Measurements from ENCODE around the gene TNFSF11. TPM values are rescaled to one million over a fixed set of nuclear protein-coding genes. Genes with fewer than 3 reads are reported as not detected.

Gene TNFSF11
- total and polyA plus RNA-seq, 2 donors (not counting 3 experiments of a cell fraction or from before 2014, with no cell fraction given): not detected

DNA sequence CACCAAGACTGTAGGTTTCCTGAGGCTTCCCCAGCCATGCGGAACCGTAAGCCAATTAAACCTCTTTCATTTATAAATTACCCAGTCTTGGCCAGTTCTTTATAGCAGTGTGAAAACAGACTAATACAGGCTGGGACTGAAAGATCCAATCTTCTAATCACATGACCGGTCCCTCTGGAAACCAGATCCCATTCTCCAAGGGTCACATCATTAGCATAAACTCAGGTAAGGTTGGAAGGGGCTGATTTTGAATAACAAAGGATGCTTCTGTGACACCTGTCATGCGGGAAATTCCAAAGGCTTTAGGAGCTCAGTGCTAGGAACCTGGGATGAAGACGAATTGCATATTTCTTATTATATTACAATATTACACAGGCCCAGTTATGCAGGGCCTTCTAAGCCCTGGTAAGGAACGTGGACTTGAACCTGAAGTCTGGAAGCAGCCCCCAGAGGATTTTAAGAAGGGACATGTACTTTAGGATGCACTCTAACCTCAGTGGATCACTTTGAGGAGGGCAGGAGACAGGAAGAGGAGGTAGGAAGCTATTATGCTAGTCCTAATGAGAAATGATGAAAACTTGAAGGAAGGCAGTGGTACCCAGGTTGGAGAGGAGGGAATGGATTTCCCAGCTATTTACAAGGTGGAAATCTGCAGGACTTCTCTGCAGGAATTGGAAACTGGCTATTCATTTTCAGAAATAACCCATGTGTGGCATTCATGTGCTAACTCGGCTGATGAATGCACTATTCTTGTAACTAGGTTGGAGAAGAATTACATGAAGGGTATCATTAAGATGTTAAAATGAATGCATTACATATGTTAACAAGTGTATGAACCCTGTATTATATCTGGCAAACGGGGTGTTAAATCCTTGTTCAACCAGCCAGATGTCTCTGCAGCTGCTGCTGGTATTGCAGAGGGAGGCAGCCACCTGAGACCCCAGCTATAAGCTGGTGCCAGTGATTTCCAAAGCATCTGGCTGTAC is 19.3 kb downstream of the TNFSF11 start:
- Histone ChIP-seq H3K36me3 (ENCODE audit: control insufficient read depth in 2 of 2, extremely low read depth in 1 of 2, insufficient read depth in 2 of 2, low read length in 2 of 2) (no peaks in the 10 kb centered on the region), H3K79me2 (ENCODE audit: control insufficient read depth, insufficient read depth, low read length) (no peaks in the 10 kb centered on the region), H4K20me1 (replicated peaks; ENCODE audit: control insufficient read depth, extremely low read depth, insufficient read depth, low read length) (no peaks in the 10 kb centered on the region), H2AFZ (ENCODE audit: low read depth, low read length) (no peak overlapping the region), H3K9me3 (replicated peaks; ENCODE audit: control insufficient read depth, insufficient read depth, low read length) (no peaks in the 10 kb centered on the region), H3K9me1 (replicated peaks; ENCODE audit: control insufficient read depth, extremely low read depth, insufficient read depth, low read length) (no peaks in the 10 kb centered on the region), H3K27ac (ENCODE audit: insufficient read depth, low read depth, low read length) (no peak overlapping the region), H3K4me1 (ENCODE audit: control insufficient read depth, extremely low read depth, insufficient read depth, low read length) (no peaks in the 10 kb centered on the region), H3K27me3 (ENCODE audit: control insufficient read depth in 2 of 2, insufficient read depth in 2 of 2, low read length in 2 of 2) (peaks cover 3 to 11% of the 10 kb centered on the region in 2 experiments), H3K4me3 (replicated peaks in 1 of 3; ENCODE audit: insufficient read depth in 1 of 3, low read depth in 1 of 3, low read length in 3 of 3) (no peak overlapping the region), H3K4me2 (ENCODE audit: insufficient read depth, low read length) (no peak overlapping the region), H3K9ac (replicated peaks; ENCODE audit: extremely low read depth, insufficient read depth, low read length) (no peak overlapping the region)
- ChIA-PET CTCF (interaction anchor here (1.4 to 3.8 kb wide), 4 partner anchors 26 to 1211 kb away, joined by 4 to 29 read pairs (median 10); no protein-coding TSS in a partner anchor), POLR2A (no interaction called here)
- TF ChIP-seq POLR2AphosphoS5 (IDR thresholded peaks at IDR 0.05; ENCODE audit: insufficient read depth, low read depth, low read length): no peak
- TF ChIP-seq CTCF (IDR thresholded peaks at IDR 0.05; ENCODE audit: extremely low read depth in 1 of 2, insufficient read depth in 1 of 2, low read depth in 1 of 2, low read length in 2 of 2): no peak
- TF ChIP-seq JUN (IDR thresholded peaks at IDR 0.05; ENCODE audit: borderline replicate concordance, insufficient read depth, insufficient read length, low read depth): no peak
- TF ChIP-seq, protein P1, sequence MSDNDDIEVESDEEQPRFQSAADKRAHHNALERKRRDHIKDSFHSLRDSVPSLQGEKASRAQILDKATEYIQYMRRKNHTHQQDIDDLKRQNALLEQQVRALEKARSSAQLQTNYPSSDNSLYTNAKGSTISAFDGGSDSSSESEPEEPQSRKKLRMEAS (IDR thresholded peaks at IDR 0.05; ENCODE audit: insufficient read depth, insufficient read length): no peak
- TF ChIP-seq EZH2 (IDR thresholded peaks at IDR 0.05; ENCODE audit: borderline replicate concordance, low read depth, low read length, severe bottlenecking): no peak
- no peak for TF ChIP-seq MYC (IDR thresholded peaks at IDR 0.05; ENCODE audit: low read depth, low read length)
- no peak for TF ChIP-seq POLR2A (IDR thresholded peaks at IDR 0.05; ENCODE audit: low read depth, low read length)
- dilution Hi-C loops (cut with MboI; ENCODE audit: extremely low pct_ligation_motif_present, low sequenced_read_pairs): no loop called here
- DNase-seq (ENCODE audit: low read depth, low spot score): no peak
- intact Hi-C loops (cut with micrococcal nuclease): loop anchor here (10.0 kb wide), 1 partner anchor 228 kb away; no protein-coding TSS in a partner anchor
- no TSS peak for BruUV-seq (replicated peaks)
- FAIRE-seq: no peak
